Measurements from ENCODE around the gene MRPS2. TPM values are rescaled to one million over a fixed set of nuclear protein-coding genes. Genes with fewer than 3 reads are reported as not detected.

The MRPS2 gene
- total and polyA plus RNA-seq, 2 of the 4 experiments (the other 2 are of a cell fraction), result 53.1 to 104 TPM

GRCh38 chr9:135480071-135480939 lies 20.2 kb upstream of the MRPS2 start:
- BruUV-seq (replicated peaks), result no TSS peak
- no peak for TF ChIP-seq RAD21 (IDR thresholded peaks at IDR 0.05; ENCODE audit: low read length)
- TF ChIP-seq, protein P1, sequence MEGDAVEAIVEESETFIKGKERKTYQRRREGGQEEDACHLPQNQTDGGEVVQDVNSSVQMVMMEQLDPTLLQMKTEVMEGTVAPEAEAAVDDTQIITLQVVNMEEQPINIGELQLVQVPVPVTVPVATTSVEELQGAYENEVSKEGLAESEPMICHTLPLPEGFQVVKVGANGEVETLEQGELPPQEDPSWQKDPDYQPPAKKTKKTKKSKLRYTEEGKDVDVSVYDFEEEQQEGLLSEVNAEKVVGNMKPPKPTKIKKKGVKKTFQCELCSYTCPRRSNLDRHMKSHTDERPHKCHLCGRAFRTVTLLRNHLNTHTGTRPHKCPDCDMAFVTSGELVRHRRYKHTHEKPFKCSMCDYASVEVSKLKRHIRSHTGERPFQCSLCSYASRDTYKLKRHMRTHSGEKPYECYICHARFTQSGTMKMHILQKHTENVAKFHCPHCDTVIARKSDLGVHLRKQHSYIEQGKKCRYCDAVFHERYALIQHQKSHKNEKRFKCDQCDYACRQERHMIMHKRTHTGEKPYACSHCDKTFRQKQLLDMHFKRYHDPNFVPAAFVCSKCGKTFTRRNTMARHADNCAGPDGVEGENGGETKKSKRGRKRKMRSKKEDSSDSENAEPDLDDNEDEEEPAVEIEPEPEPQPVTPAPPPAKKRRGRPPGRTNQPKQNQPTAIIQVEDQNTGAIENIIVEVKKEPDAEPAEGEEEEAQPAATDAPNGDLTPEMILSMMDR (conservative IDR thresholded peaks at IDR 0.05; ENCODE audit: low read depth, low read length), result no peak
- no peak for TF ChIP-seq MAFK (IDR thresholded peaks at IDR 0.05; ENCODE audit: low read depth, low read length)
- no peak for TF ChIP-seq SMC3 (IDR thresholded peaks at IDR 0.05; ENCODE audit: low read depth, low read length)
- no peak for TF ChIP-seq CHD1 (IDR thresholded peaks at IDR 0.05; ENCODE audit: low read depth, low read length)
- TF ChIP-seq, protein P2, sequence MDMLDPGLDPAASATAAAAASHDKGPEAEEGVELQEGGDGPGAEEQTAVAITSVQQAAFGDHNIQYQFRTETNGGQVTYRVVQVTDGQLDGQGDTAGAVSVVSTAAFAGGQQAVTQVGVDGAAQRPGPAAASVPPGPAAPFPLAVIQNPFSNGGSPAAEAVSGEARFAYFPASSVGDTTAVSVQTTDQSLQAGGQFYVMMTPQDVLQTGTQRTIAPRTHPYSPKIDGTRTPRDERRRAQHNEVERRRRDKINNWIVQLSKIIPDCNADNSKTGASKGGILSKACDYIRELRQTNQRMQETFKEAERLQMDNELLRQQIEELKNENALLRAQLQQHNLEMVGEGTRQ (IDR thresholded peaks at IDR 0.05; ENCODE audit: low read depth, low read length), result no peak
- TF ChIP-seq POLR2A (IDR thresholded peaks at IDR 0.05; ENCODE audit: low read depth, low read length), result no peak
- no peak for TF ChIP-seq RFX5 (IDR thresholded peaks at IDR 0.05; ENCODE audit: low read depth, low read length)
- TF ChIP-seq, protein P3, sequence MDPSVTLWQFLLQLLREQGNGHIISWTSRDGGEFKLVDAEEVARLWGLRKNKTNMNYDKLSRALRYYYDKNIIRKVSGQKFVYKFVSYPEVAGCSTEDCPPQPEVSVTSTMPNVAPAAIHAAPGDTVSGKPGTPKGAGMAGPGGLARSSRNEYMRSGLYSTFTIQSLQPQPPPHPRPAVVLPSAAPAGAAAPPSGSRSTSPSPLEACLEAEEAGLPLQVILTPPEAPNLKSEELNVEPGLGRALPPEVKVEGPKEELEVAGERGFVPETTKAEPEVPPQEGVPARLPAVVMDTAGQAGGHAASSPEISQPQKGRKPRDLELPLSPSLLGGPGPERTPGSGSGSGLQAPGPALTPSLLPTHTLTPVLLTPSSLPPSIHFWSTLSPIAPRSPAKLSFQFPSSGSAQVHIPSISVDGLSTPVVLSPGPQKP (IDR thresholded peaks at IDR 0.05; ENCODE audit: borderline replicate concordance, low read depth, low read length), result no peak
- TF ChIP-seq FOS (IDR thresholded peaks at IDR 0.05; ENCODE audit: low read depth, low read length), result no peak
- TF ChIP-seq NFE2L2 (IDR thresholded peaks at IDR 0.05; ENCODE audit: low read depth, low read length), result no peak
- TF ChIP-seq RCOR1 (IDR thresholded peaks at IDR 0.05; ENCODE audit: insufficient replicate concordance, low read length), result no peak
- TF ChIP-seq MXI1 (IDR thresholded peaks at IDR 0.05; ENCODE audit: borderline replicate concordance, low read depth, low read length), result no peak
- peak overlapping the region; percentile 1; the same call in 1 of the 2 replicates for H3K27ac ChIP-seq (ENCODE audit: insufficient read depth, low read length)

More at GRCh38 chr9:135480071-135480939, 20.2 kb upstream of the MRPS2 start:
- 1% methylated on average over 19 of the region's 76 CpGs; no CpG with 5 or more reads in 1 of the 2 experiments for WGBS, 2 experiments (ENCODE audit: extremely low coverage in 2 of 2, insufficient read length in 1 of 2)
- Histone ChIP-seq H3K36me3 (ENCODE audit: control insufficient read depth, insufficient read depth, low read length) (peaks cover 12% of the 10 kb centered on the region; the same call in 1 of the 2 replicates), H2AFZ (replicated peaks; ENCODE audit: low read length, poor library complexity) (peak overlapping the region; percentile 99), H3K79me1 (ENCODE audit: low read depth in 1 of 2, low read length in 2 of 2) (peaks cover 16 to 17% of the 10 kb centered on the region in 2 experiments; a peak in 2 of 4 replicates), H3K56ac (ENCODE audit: extremely low read depth, insufficient read depth, low read length) (no peak overlapping the region), H2AK5ac (ENCODE audit: low read depth, low read length) (no peak overlapping the region), H4K5ac (ENCODE audit: low read depth, low read length) (no peak overlapping the region), H2AK9ac (replicated peaks; ENCODE audit: low read depth, low read length, poor library complexity) (peak overlapping the region; percentile 53), H3K9ac (ENCODE audit: low read depth, low read length) (peak overlapping the region; percentile 37), H3K4me3 (ENCODE audit: insufficient read depth, low read depth, low read length) (peak overlapping the region; percentile 78), H3K4ac (ENCODE audit: low read depth, low read length) (peak overlapping the region; percentile 38; the same call in 1 of the 2 replicates), H4K8ac (ENCODE audit: low read depth in 2 of 2, low read length in 2 of 2) (peak overlapping the region; percentile 49 to 70; a peak in 2 of 4 replicates), H3K9me3 (ENCODE audit: control insufficient read depth, insufficient read depth, low read length) (no peaks in the 10 kb centered on the region), H2BK15ac (ENCODE audit: low read depth, low read length) (no peak overlapping the region), H3K23ac (ENCODE audit: low read depth, low read length) (no peak overlapping the region), H4K91ac (ENCODE audit: insufficient read depth, low read depth, low read length) (no peak overlapping the region), H3K9me1 (ENCODE audit: insufficient read depth, low read length) (no peaks in the 10 kb centered on the region), H3K18ac (ENCODE audit: low read depth, low read length) (no peak overlapping the region; the same call in 1 of the 2 replicates), H2BK120ac (ENCODE audit: low read depth, low read length) (no peak overlapping the region), H3K27me3 (ENCODE audit: control insufficient read depth, insufficient read depth, low read length) (no peaks in the 10 kb centered on the region), H2BK5ac (ENCODE audit: low read depth, low read length, poor library complexity, severe bottlenecking) (no peak overlapping the region), H2BK20ac (ENCODE audit: low read depth, low read length) (no peak overlapping the region), H4K20me1 (ENCODE audit: insufficient read depth, low read length) (no peaks in the 10 kb centered on the region; the same call in 1 of the 2 replicates), H3K4me1 (ENCODE audit: control insufficient read depth, insufficient read depth, low read length) (peaks cover 5% of the 10 kb centered on the region; the same call in 1 of the 2 replicates), H3K14ac (replicated peaks; ENCODE audit: low read depth, low read length) (peak overlapping the region; percentile 72), H3K4me2 (ENCODE audit: low read depth, low read length) (peak overlapping the region; percentile 89)
- ATAC-seq (ENCODE audit: low read depth), result peak; percentile 85
- intact Hi-C loops (cut with micrococcal nuclease), result loop anchor here (2.0 kb wide), 1 partner anchor 394 kb away; the partner anchor contains the start of gene OLFM1
- in situ Hi-C loops (cut with MboI; ENCODE audit: low sequenced_read_pairs), result no loop called here
- POLR2A ChIA-PET (ENCODE audit: unreplicated experiment), result no interaction called here
- dilution Hi-C loops (cut with HindIII; ENCODE audit: low sequenced_read_pairs, unreplicated experiment), result no loop called here
- peak; percentile 20 for DNase-seq
- CTCF ChIA-PET, result interaction anchor here (0.5 to 1.2 kb wide), 4 partner anchors 20 to 609 kb away, joined by 3 to 5 read pairs (median 4); no protein-coding TSS in a partner anchor
